BLaER1 treated with 17β-estradiol and CSF1 and Interleukin-3, amounts not matched to agents 10 nM and 100 nM (cell line): ENCODE data around the gene SDK2.

Experiments used
- H3K27ac ChIP-seq, 11 experiments: shearing (Covaris generic); formaldehyde crosslinking; 2 replicates each; pipeline ENCODE4 v1.8.1; 2022
- H3K27me3 ChIP-seq, 11 experiments: shearing (Covaris generic); formaldehyde crosslinking; 2 replicates each; pipeline ENCODE4 v1.8.1; 2022
- H3K36me3 ChIP-seq, 11 experiments: shearing (Covaris generic); formaldehyde crosslinking; 2 replicates each; pipeline ENCODE4 v1.8.1; 2022
- H3K4me1 ChIP-seq, 10 experiments: shearing (Covaris generic); formaldehyde crosslinking; 2 replicates each; pipeline ENCODE4 v1.8.1; 2022
- H3K4me2 ChIP-seq, 11 experiments: shearing (Covaris generic); formaldehyde crosslinking; 2 replicates each; pipeline ENCODE4 v1.8.1; 2022
- H3K4me3 ChIP-seq, 10 experiments: shearing (Covaris generic); formaldehyde crosslinking; 2 replicates each; pipeline ENCODE4 v1.8.1; 2022
- H3K9ac ChIP-seq, 11 experiments: shearing (Covaris generic); formaldehyde crosslinking; 2 replicates each; pipeline ENCODE4 v1.8.1; 2022
- H3K9me3 ChIP-seq, 11 experiments: shearing (Covaris generic); formaldehyde crosslinking; replicated peaks in 1 of 11; 2 replicates each; pipeline ENCODE4 v1.8.1; 2022
- H4K20me1 ChIP-seq, 11 experiments: shearing (Covaris generic); formaldehyde crosslinking; 2 replicates each; pipeline ENCODE4 v1.8.1; 2022
- Cebpa-rat ChIP-seq, 11 experiments: shearing (Covaris generic); IDR thresholded peaks; 2 replicates each; pipeline ENCODE4 v1.8.1; 2022

Gene SDK2

GRCh38 chr17:73352261-73352660 lies 292.0 kb downstream of the SDK2 start:
- H3K4me2 ChIP-seq, result no peak overlapping the region
- no peak overlapping the region for H3K27ac ChIP-seq
- H3K4me3 ChIP-seq, result no peak overlapping the region
- H3K4me1 ChIP-seq, result peaks cover 0 to 4% (median 0%) of the 10 kb centered on the region in 10 experiments; a peak in 1 of 20 replicates
- no peaks in the 10 kb centered on the region for H3K27me3 ChIP-seq
- H3K9me3 ChIP-seq, result no peaks in the 10 kb centered on the region
- no peak overlapping the region for H3K9ac ChIP-seq
- H4K20me1 ChIP-seq, result no peaks in the 10 kb centered on the region
- peaks cover 0 to under 1% (median 0%) of the 10 kb centered on the region in 11 experiments; a peak in 5 of 22 replicates for H3K36me3 ChIP-seq
- no peak for TF ChIP-seq Cebpa-rat (IDR thresholded peaks at IDR 0.05)

GRCh38 chr17:73351764-73352163 lies 292.5 kb downstream of the SDK2 start:
- H3K4me1 ChIP-seq, result peaks cover 0 to 4% (median 0%) of the 10 kb centered on the region in 10 experiments; a peak in 1 of 20 replicates
- no peaks in the 10 kb centered on the region for H4K20me1 ChIP-seq
- H3K4me3 ChIP-seq, result no peak overlapping the region
- no peaks in the 10 kb centered on the region for H3K9me3 ChIP-seq
- no peak overlapping the region for H3K27ac ChIP-seq
- H3K27me3 ChIP-seq, result no peaks in the 10 kb centered on the region
- H3K9ac ChIP-seq, result no peak overlapping the region
- no peak overlapping the region for H3K4me2 ChIP-seq
- no peaks in the 10 kb centered on the region; a peak in 5 of 22 replicates for H3K36me3 ChIP-seq
- TF ChIP-seq Cebpa-rat (IDR thresholded peaks at IDR 0.05), result no peak

GRCh38 chr17:73350864-73351263 lies 293.4 kb downstream of the SDK2 start:
- H3K36me3 ChIP-seq, result no peaks in the 10 kb centered on the region; a peak in 5 of 22 replicates
- H3K4me1 ChIP-seq, result peaks cover 0 to 4% (median 0%) of the 10 kb centered on the region in 10 experiments; a peak in 1 of 20 replicates
- no peak overlapping the region for H3K27ac ChIP-seq
- TF ChIP-seq Cebpa-rat (IDR thresholded peaks at IDR 0.05), result no peak
- H3K4me3 ChIP-seq, result no peak overlapping the region
- H3K27me3 ChIP-seq, result no peaks in the 10 kb centered on the region
- H3K9me3 ChIP-seq, result no peaks in the 10 kb centered on the region
- H3K4me2 ChIP-seq, result no peak overlapping the region
- H3K9ac ChIP-seq, result no peak overlapping the region
- H4K20me1 ChIP-seq, result no peaks in the 10 kb centered on the region

GRCh38 chr17:73349647-73350046 lies 294.6 kb downstream of the SDK2 start:
- Histone ChIP-seq H3K36me3 (no peaks in the 10 kb centered on the region; a peak in 3 of 22 replicates), H3K4me2 (no peak overlapping the region), H3K4me3 (no peak overlapping the region), H3K4me1 (peaks cover 0 to 4% (median 0%) of the 10 kb centered on the region in 10 experiments; a peak in 1 of 20 replicates), H3K27me3 (no peaks in the 10 kb centered on the region), H4K20me1 (no peaks in the 10 kb centered on the region), H3K27ac (no peak overlapping the region), H3K9me3 (no peaks in the 10 kb centered on the region), H3K9ac (no peak overlapping the region)
- TF ChIP-seq Cebpa-rat (IDR thresholded peaks at IDR 0.05), result no peak

GRCh38 chr17:73349138-73349537 lies 295.1 kb downstream of the SDK2 start:
- Histone ChIP-seq H3K27ac (no peak overlapping the region), H3K9ac (no peak overlapping the region), H3K9me3 (no peaks in the 10 kb centered on the region), H3K4me2 (no peak overlapping the region), H3K27me3 (no peaks in the 10 kb centered on the region), H3K4me1 (peaks cover 0 to 1% (median 0%) of the 10 kb centered on the region in 10 experiments; a peak in 5 of 20 replicates), H4K20me1 (no peaks in the 10 kb centered on the region), H3K4me3 (no peak overlapping the region), H3K36me3 (no peaks in the 10 kb centered on the region; a peak in 3 of 22 replicates)
- TF ChIP-seq Cebpa-rat (IDR thresholded peaks at IDR 0.05), result no peak

GRCh38 chr17:73348829-73349095 lies 295.5 kb downstream of the SDK2 start:
- Histone ChIP-seq H3K9ac (no peak overlapping the region), H3K4me2 (no peak overlapping the region), H3K4me3 (no peak overlapping the region), H3K27ac (no peak overlapping the region), H3K27me3 (no peaks in the 10 kb centered on the region), H3K9me3 (no peaks in the 10 kb centered on the region), H3K4me1 (peaks cover 0 to 5% (median 3%) of the 10 kb centered on the region in 10 experiments; a peak in 15 of 20 replicates), H4K20me1 (no peaks in the 10 kb centered on the region), H3K36me3 (no peaks in the 10 kb centered on the region; a peak in 3 of 22 replicates)
- no peak for TF ChIP-seq Cebpa-rat (IDR thresholded peaks at IDR 0.05)

GRCh38 chr17:73348018-73348828 lies 296.0 kb downstream of the SDK2 start:
- H4K20me1 ChIP-seq, result no peaks in the 10 kb centered on the region
- H3K27me3 ChIP-seq, result no peaks in the 10 kb centered on the region
- H3K27ac ChIP-seq, result no peak overlapping the region
- no peak overlapping the region for H3K4me3 ChIP-seq
- no peaks in the 10 kb centered on the region; a peak in 3 of 22 replicates for H3K36me3 ChIP-seq
- no peak overlapping the region for H3K9ac ChIP-seq
- no peak overlapping the region for H3K4me2 ChIP-seq
- TF ChIP-seq Cebpa-rat (IDR thresholded peaks at IDR 0.05), result no peak
- peaks cover 0 to 10% (median 8%) of the 10 kb centered on the region in 10 experiments; a peak in 16 of 20 replicates for H3K4me1 ChIP-seq
- no peaks in the 10 kb centered on the region for H3K9me3 ChIP-seq

GRCh38 chr17:73347351-73347750 lies 296.9 kb downstream of the SDK2 start:
- H3K4me2 ChIP-seq, result no peak overlapping the region; a peak in 1 of 22 replicates
- H3K27me3 ChIP-seq, result no peaks in the 10 kb centered on the region
- H3K9ac ChIP-seq, result no peak overlapping the region
- no peak overlapping the region for H3K27ac ChIP-seq
- TF ChIP-seq Cebpa-rat (IDR thresholded peaks at IDR 0.05), result no peak
- H3K4me3 ChIP-seq, result no peak overlapping the region
- H3K4me1 ChIP-seq, result peaks cover 0 to 18% (median 14%) of the 10 kb centered on the region in 10 experiments; a peak in 16 of 20 replicates
- no peaks in the 10 kb centered on the region for H3K9me3 ChIP-seq
- no peaks in the 10 kb centered on the region; a peak in 3 of 22 replicates for H3K36me3 ChIP-seq
- H4K20me1 ChIP-seq, result no peaks in the 10 kb centered on the region

- Histone ChIP-seq H3K9ac (no peak overlapping the region), H3K27me3 (no peaks in the 10 kb centered on the region), H3K27ac (no peak overlapping the region), H3K4me2 (no peak overlapping the region), H3K36me3 (no peaks in the 10 kb centered on the region; a peak in 3 of 22 replicates), H3K4me3 (no peak overlapping the region), H3K4me1 (peaks cover 0 to 20% (median 14%) of the 10 kb centered on the region in 10 experiments; a peak in 16 of 20 replicates), H3K9me3 (no peaks in the 10 kb centered on the region), H4K20me1 (no peaks in the 10 kb centered on the region)
- no peak for TF ChIP-seq Cebpa-rat (IDR thresholded peaks at IDR 0.05)
Observed at GRCh38 chr17:73346501-73347162, 297.6 kb downstream of the SDK2 start.
